GM15510 (cell line): Measurements from ENCODE around the gene KCNK15.

Experiments used
- POLR2A ChIP-seq: IDR thresholded peaks from 3 replicates; pipeline ENCODE4 v1.6.1; 2011; ENCODE audit warnings: borderline replicate concordance; ENCODE audit not compliant: insufficient read length; ENCODE audit errors: extremely low read depth

Gene KCNK15

DNA sequence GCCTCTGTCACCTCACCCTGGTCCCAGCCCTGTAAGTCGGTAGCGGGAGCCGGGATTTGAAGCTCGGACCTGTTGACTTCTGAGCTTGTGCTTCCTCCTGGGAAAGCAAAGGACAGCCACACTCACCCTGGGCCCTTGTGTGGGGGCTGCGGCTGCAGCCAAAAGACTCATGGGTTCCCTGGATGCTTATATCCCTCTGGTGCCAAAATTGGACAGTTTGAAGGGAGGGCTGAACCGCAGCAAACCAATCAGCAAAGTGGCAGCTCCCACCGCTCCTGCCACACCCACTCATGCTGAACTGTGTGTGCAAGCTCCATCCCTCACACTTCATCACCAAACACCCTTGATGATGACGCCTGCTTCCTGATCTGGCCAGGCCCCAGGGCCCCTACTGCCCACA is 34.4 kb upstream of the KCNK15 start:
- no peak for TF ChIP-seq POLR2A

DNA sequence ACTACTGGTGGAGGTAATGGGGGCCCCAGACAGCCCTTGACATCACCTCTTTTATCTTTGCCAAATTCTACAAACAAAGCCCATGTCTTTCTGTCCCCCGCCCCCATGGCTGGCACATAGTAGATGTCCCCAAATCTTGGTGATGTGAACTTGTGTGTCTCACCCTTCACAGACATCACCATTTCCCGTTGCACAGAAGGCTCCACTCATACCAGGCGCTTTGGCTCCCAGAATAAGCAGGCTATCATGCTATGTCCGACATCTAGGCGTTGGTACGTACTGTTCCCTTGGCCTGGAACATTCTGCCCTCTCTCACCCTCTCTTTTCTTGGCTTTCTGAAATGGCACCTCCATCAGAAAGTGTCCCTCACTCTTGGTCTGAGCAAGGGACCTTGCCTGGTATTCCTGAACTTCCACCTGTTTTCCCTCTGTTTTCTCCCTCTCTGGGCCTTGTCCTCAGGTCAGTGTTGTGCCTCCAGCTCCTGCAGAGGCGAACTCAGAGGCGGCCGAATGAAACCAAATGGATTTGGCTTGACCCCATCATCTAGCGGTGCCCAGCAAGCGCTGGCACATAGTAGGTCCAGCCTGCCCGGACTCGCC is 31.5 kb upstream of the KCNK15 start:
- no peak for TF ChIP-seq POLR2A

GRCh38 chr20:44714701-44715498 is 30.8 kb upstream of the KCNK15 start, which contains the start of gene CCN5:
Gene CCN5, plus strand, starts transcription at chr20:44715369. Its CDS starts 22 bp downstream, at chr20:44715391.
- TF ChIP-seq POLR2A, result no peak

DNA sequence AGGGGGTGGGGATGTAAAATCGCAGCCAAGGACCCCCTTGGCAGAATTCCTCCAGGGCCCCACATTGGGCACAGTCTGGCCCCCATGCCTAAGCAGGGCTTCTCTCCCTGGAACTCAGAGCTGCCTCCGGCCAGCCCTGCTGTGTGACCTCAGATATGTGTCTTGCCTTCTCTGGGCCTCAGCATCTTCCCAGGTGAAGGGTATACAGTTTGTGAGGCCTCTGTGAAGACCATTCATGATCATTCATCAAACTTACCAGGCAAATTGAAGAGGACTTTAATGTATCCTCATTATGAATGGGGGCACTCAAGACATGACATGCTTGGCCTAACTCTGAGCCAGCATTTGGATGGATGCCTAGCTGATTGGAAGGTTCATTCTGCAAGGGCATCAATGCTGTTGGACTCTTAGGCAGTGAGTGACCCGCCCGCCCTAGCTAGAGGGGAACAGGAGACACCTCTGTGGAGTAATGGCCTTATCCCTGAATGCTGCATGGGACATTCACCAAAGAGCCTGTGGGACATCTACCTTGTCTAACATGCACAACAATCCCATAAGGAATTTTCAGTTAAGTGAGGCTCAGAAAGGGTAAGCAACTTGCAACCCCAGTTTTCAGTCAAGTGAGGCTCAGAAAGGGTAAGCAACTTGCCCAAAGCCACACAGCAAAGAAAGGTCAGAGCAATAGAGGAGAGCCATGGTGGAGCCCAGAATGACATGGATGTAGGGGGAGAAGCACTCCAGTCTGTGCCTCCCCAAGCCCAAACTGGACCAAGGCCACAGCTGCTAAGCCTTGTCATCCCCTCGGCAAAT is 30.0 kb upstream of the KCNK15 start:
- TF ChIP-seq POLR2A, result no peak

DNA sequence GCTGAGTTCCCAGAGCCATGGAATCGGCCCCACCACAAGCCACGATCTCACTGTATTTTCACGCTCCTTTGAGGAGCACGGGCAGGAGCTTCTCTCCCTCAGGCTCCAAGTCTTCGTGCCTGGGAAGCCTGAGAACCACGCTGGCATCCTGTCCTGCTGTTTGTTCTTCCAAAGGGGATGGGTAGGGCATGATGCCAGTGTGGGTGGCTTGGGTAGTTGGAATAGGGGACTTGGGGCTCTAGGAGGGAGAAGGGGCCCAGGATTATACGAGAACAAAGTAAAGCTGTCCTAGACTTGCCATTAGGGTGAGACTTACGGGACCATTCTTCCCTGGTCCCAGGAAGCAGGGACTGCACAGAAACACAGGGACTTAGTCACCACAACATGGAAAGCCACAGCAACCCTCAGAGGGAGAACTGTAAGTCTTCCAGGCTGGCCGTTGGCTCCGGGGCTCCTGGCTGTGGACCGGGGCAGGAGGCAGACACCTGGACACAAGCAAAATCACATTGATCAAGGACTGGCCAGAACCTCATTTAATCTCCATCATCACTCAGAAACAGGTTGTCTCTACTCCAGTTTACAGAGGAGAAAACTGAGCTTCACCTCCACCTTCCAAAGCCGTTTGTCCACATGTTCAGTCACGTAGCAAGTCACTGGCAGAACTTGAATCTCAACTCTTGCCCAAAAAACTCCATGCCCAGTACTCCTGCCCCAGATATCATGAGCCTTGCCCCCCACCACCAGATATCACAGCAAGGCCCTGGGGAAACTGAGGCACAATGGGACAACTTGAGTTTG is 29.2 kb upstream of the KCNK15 start:
- TF ChIP-seq POLR2A, result no peak

GRCh38 chr20:44717986-44718385 is 27.7 kb upstream of the KCNK15 start:
- no peak for TF ChIP-seq POLR2A

- TF ChIP-seq POLR2A, result no peak
Observed at GRCh38 chr20:44719841-44720240, 25.8 kb upstream of the KCNK15 start.

DNA sequence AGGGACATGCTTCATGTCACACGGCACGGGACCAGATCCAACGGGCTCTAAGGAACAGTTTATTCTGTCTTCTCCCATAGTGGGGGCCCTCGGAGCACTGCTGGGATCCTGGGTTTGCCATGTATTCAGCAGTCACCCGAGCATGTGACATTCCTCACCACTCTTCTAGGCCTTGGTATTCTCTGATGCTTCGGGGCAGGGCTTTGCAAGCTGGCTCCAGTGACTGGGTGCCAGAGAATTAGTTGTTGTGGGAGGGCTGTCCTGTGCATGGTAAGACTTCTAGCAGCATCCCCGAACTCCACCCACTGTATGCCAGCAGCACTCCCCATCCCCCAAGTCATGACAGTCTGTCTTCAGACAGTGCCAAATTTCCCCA is 25.1 kb upstream of the KCNK15 start:
- no peak for TF ChIP-seq POLR2A

DNA sequence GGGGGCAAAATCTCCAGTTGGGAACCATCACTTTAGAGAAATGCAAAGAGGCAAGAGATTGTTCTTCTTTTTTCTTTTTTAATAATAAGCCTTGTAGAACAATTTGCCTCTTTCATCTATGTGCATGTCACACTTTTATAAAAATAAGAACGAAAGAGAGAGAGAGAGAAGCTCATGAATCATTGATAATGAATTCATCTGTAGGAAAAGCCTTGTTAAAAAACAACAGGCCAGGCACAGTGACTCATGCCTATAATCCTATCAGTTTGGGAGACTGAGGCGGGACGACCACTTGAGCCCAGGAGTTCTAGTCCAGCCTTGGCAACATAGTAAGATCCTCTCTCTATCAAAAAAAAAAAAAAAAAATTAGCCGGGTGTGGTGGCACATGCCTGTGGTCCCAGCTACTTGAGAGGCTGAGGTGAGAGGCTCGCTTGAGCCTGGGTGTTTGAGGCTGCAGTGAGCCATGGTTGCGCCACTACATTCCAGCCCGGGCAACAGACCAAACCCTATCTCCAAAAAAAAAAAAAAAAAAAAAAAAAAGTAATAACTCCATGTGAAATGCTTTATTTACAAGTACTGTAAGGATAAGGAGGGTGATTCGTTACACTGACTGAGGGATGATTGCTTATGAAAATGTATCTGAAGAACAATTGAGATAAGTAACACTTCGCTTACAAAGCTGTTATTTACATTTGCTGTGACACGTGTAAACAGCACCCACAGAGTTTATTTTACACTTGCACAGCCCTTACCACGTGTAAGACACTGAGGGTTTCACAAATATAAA is 24.5 kb upstream of the KCNK15 start:
- TF ChIP-seq POLR2A, result no peak

DNA sequence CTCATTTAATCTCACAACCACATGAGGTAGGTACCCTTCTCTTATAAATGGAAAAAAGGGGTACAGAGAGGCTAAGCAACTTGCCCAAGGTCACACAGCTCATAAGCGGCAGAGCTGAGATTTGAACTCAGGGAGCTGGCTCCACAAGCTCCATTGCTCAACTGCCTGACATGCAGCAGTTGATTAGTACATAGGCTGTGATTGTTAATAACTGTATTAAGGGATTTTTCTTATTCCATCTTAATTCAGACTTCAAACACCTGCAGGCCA is 23.9 kb upstream of the KCNK15 start:
- no peak for TF ChIP-seq POLR2A

DNA sequence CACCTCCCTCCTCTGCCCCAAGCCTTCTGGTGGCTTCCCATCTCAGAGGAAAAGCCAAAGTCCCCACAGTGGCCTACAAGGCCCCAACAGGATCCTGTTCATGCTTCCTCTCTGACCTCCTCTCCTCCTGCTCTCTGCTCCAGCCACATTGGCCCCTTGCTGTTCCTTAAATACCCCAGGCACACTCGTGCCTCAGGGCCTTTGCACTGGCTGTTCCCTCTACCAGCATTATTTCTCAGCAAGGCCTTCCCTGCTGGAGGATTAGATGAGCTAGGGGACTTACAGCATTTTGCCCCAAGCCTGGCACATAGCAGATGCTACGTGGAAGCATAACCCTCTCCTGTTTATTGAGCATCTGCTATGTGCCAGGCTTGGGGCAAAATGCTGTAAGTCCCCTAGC is 22.7 kb upstream of the KCNK15 start:
- no peak for TF ChIP-seq POLR2A

GRCh38 chr20:44723391-44723790 is 22.3 kb upstream of the KCNK15 start:
- no peak for TF ChIP-seq POLR2A

GRCh38 chr20:44723798-44724362 is 21.8 kb upstream of the KCNK15 start:
- no peak for TF ChIP-seq POLR2A
